Islet of Langerhans (tissue), 1 donor: ENCODE results near the gene IL20RB.

Source experiments
- FAIRE-seq: peaks from one replicate; lab custom pipeline; 2011; peaks lifted over from hg19 to GRCh38; lab: Jason Lieb, UNC

Gene IL20RB

DNA sequence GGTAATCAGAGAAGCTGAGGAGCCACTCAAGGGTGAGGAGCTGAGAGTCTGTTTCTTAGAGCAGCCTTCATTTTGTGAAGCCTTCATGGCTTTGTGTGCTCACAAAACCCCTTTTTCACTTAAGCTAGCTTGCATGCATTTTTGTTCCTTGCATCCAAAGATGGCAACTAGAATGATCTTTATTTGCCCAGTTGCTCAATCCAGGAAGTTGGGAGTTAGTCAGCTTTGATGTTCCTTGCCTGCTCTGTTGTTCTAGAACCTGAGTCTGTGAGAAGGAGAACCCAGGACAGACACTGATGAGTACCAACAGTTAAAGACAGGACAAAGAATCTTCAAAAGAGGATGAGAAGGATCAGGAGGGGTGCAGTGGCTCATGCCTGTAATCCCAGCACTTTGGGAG lies 81.8 kb downstream of the IL20RB start:
- no peak for FAIRE-seq

DNA sequence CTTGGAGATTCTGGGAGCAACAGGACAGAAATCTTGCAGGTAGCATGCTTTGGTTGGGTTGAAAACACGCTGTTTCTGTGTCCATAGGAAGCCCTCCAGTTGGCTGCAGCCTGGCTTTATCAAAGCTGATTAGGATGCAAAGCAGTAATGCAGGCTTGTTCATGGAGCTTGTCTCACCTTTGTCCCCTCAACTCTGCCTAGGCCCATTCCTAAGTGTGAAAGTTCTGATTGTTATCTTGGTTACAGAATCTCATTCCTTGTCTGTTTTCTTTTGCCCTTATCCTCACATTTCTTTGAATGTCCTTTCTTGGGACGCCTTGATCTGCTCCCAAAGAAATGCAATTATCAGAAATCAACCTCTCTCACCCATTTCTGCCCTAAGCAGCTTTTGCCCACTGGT lies 83.5 kb downstream of the IL20RB start:
- FAIRE-seq: no peak

DNA sequence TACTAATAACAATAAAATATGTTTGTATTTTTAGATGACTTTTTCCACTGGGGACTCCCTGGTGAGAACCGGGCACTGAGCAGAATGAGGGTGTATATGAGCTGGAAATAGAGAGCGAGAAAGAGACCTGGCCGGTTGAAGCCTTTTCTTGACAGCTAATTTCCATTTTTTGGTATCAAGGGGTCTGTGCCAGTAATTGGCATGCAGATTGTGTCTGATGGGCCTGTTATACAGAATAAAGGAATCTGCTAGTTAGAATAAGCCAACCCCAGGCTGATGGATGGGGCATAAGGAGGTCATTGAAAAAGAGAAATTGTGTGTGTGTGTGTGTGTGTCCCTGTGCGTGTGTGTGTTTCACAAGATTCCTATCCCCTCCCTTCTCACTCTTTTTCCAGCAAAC lies 83.9 kb downstream of the IL20RB start:
- FAIRE-seq: no peak

GRCh38 chr3:137046747-137047146 lies 89.0 kb downstream of the IL20RB start:
- no peak for FAIRE-seq

DNA sequence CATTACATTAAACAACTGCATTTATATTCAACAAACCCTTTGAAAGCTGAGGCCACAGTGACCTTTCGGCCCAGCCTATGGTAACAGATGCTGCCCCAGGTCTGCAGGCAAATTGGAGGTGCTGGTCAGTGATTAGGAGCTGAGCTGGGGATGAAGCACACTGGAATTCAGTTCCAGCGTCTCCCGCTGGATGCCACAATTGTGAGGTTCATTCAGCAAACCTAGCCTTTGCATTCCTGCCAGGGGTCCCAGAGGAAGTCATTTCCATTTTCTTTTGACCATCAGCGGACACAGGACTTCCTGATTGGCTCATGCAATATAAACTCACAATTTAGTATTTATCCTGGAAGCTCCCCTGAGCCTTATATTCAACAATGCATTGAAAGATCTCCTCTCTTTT lies 89.5 kb downstream of the IL20RB start:
- no peak for FAIRE-seq

DNA sequence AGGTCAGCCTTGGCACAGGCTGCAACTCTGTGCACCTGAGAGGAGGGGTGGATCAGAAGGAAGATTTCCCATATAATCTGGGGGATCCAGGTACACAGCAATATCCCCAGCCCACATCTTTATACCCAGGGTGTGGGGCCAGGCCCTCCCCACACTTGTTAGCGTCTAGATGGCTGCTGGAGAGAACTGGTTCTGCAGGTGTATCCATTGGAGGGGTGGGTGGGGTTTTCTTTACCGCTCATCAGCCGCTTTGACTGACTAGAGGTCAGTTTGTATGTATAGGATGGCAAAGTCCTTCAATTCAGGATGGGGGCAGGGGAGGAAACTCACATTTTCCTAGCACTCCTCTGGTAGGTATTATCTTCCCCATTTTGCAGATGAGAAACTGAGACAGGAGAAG lies 92.5 kb downstream of the IL20RB start:
- FAIRE-seq: no peak

DNA sequence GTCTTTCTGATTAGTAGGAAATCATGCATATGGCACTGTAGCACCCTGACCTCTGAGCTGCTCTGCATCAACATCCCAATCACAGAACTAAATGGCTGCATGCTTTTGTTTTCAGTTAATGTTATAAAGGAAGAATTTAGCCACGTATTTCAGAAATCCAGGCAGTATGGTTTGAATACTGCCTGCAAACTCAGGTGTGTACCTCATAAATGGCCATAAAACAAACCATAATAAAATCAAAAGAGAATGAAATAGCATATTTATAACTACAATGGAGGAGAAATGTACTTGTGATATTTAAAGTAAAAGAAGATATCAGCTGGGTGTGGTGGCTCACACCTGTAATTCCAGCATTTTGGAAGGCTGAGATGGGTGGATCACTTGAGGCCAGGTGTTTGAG lies 94.5 kb downstream of the IL20RB start:
- FAIRE-seq: no peak
